Sigmoid colon (tissue), 7 donors: Measurements from ENCODE around the gene ZBTB8OS. TPM values are rescaled to one million over a fixed set of nuclear protein-coding genes. Genes with fewer than 3 reads are reported as not detected.
A peak's percentile ranks its signal among the peaks of the same experiment; 100 is the strongest.

Experiments used
- DNase-seq: peaks from one replicate; pipeline ENCODE4 v3.0.0-alpha.2; 2019
- H3K27ac ChIP-seq, 4 donors: fragments of 200-600 bp; sonication (generic); one replicate each; pipeline ENCODE4 v1.5.1; 2016 to 2019; ENCODE audit warnings: mild to moderate bottlenecking in 1 of 4
- H3K27me3 ChIP-seq, 3 donors: fragments of 200-600 bp; sonication (generic); one replicate each; pipeline ENCODE4 v1.5.1; 2019; ENCODE audit warnings: mild to moderate bottlenecking in 1 of 3
- H3K36me3 ChIP-seq, 4 donors: fragments of 200-600 bp; sonication (generic); one replicate each; pipeline ENCODE4 v1.5.1; 2016 to 2019
- H3K4me1 ChIP-seq, 4 donors: fragments of 200-600 bp; sonication (generic); one replicate each; pipeline ENCODE4 v1.5.1; 2017 to 2019
- H3K4me3 ChIP-seq, 4 donors: fragments of 200-600 bp; sonication (generic); one replicate each; pipeline ENCODE4 v1.5.1; 2017 to 2019; ENCODE audit warnings: mild to moderate bottlenecking in 2 of 4, moderate library complexity in 1 of 4
- H3K9me3 ChIP-seq, 4 donors: fragments of 200-600 bp in 3 of 4; sonication (generic) in 3 of 4; one replicate each; pipeline versions ENCODE4 v1.5.1 to v1.6.1; 2013 to 2019
- EP300 ChIP-seq, 4 donors: sonication (generic); formaldehyde crosslinking; IDR thresholded peaks; one replicate each; pipeline ENCODE4 v1.6.1; 2017; ENCODE audit warnings: antibody characterized with exemption in 4 of 4
- POLR2A ChIP-seq, 2 donors: fragments of 450-650 bp; IDR thresholded peaks; one replicate each; pipeline ENCODE4 v1.6.1; 2016; ENCODE audit warnings: antibody characterized with exemption in 2 of 2, mild to moderate bottlenecking in 2 of 2, moderate library complexity in 2 of 2
- POLR2AphosphoS5 ChIP-seq, 4 donors: sonication (generic); formaldehyde crosslinking; IDR thresholded peaks; one replicate each; pipeline ENCODE4 v1.6.1; 2017; ENCODE audit warnings: antibody characterized with exemption in 4 of 4
- WGBS, 2 donors: extraction: QIAGEN DNeasy Blood & Tissue Kit; methylation state at CpG; one replicate each; pipeline ENCODE4 v1.1.7; 2013; 5-methylcytosine and 5-hydroxymethylcytosine counted together
- intact Hi-C: fragments of 100-400 bp; cut with DNase I; formaldehyde crosslinking; loops from one replicate; pipeline ENCODE4 v1.15.1; 2023
- polyA plus RNA-seq, 3 donors: library from polyadenylated mRNA; stranded (reverse); fragments of 200-250 nt; gene quantifications; one replicate each; pipeline ENCODE4 v1.2.3, GENCODE V29; 2013
- total RNA-seq, 4 donors: library from RNA; depleted of rRNA; stranded (reverse); fragments of >200 nt; gene quantifications; one replicate each; pipeline ENCODE4 v1.1.0, GENCODE V29; 2016
- TF ChIP-seq, protein P1 (sequence below), 4 experiments: fragments of 450-650 bp in 3 of 4; fragments of 200-600 bp in 1 of 4; IDR thresholded peaks; one replicate each; pipeline ENCODE4 v1.5.1; 2016 to 2019; ENCODE audit warnings: antibody characterized with exemption in 4 of 4, mild to moderate bottlenecking in 3 of 4, moderate library complexity in 2 of 4
- donor health status: healthy with polysubstance abuse.
- donor health status: Bipolar disorder and iron deficiency.
- donor health status: healthy.

ZBTB8OS gene
- total and polyA plus RNA-seq, 7 donors, result 19.9 to 97.3 (median 40.3) TPM

DNA sequence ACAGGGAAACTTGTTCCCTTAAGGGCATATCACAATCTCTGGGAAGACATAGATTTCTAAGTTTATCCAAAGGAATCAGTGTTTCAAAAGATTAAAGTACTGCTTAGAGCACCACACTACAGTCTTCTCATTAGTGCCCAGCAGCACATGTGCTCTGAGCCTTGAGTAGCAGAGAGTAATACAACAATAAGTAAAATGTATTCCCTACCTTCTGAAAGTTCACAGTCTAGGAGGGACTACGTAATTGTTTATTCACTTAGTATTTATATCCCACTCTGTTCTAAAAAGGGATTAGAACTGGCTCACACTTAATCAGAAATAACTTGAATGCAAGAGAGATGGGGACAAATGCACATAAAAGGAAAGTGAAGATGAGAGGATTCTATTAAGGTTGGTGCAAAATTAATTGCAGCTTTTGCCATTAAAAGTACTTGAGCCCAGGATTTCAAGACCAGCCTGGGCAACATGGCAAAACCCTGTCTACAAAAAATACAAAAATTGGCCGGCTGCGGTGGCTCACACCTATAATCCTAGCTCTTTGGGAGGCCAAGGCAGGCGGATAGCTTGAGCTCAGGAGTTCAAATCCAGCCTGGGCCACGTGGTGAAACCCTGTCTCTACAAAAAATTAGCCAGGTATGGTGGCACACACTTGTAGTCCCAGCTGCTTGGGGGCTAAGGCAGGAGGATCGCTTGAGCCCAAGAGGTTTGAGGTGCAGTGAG, 43.3 kb upstream of the ZBTB8OS start:
- no peak overlapping the region for H3K4me3 ChIP-seq
- intact Hi-C loops, result no loop called here
- no peak for DNase-seq
- H3K9me3 ChIP-seq, result no peaks in the 10 kb centered on the region
- WGBS, 2 donors, result 93% methylated on average over 6 of the region's 6 CpGs
- peaks cover 0 to 47% (median 33%) of the 10 kb centered on the region in 4 donors for H3K4me1 ChIP-seq
- H3K27me3 ChIP-seq, result no peaks in the 10 kb centered on the region
- TF ChIP-seq EP300 (IDR thresholded peaks at IDR 0.05) (no peak), POLR2AphosphoS5 (IDR thresholded peaks at IDR 0.05) (peak in 2 of 4 donors; percentile 14 to 19)
- TF ChIP-seq, protein P1, sequence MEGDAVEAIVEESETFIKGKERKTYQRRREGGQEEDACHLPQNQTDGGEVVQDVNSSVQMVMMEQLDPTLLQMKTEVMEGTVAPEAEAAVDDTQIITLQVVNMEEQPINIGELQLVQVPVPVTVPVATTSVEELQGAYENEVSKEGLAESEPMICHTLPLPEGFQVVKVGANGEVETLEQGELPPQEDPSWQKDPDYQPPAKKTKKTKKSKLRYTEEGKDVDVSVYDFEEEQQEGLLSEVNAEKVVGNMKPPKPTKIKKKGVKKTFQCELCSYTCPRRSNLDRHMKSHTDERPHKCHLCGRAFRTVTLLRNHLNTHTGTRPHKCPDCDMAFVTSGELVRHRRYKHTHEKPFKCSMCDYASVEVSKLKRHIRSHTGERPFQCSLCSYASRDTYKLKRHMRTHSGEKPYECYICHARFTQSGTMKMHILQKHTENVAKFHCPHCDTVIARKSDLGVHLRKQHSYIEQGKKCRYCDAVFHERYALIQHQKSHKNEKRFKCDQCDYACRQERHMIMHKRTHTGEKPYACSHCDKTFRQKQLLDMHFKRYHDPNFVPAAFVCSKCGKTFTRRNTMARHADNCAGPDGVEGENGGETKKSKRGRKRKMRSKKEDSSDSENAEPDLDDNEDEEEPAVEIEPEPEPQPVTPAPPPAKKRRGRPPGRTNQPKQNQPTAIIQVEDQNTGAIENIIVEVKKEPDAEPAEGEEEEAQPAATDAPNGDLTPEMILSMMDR (IDR thresholded peaks at IDR 0.05), result no peak
- H3K27ac ChIP-seq, result peak overlapping the region; percentile 61 to 86 (median 72)
- peaks cover 0 to 15% (median 0%) of the 10 kb centered on the region in 4 donors for H3K36me3 ChIP-seq

DNA sequence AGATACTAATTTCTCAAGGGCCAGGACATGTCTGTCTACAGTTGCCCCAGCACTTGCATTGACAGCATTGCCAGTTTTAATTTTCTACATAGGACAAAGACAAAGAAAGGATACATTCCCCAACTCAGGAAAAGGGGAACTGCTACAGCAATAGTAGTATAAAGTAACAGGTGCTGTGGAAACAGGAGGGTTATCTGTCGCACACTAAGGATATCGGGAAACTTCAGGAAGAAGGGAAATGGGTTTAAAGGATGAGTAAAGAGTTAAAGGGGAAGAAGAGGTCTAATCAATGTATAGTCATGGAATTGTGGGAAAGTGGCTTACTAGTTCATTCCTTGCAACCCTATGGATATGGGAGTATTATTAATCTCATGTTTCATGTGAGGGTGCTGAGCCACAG, 36.0 kb upstream of the ZBTB8OS start:
- DNase-seq, result peak; percentile 5
- Histone ChIP-seq H3K4me1 (peaks cover 0 to 54% (median 36%) of the 10 kb centered on the region in 4 donors), H3K27ac (peak overlapping the region in 2 of 4 donors; percentile 64 to 78), H3K4me3 (no peak overlapping the region), H3K36me3 (peaks cover 0 to 42% (median 13%) of the 10 kb centered on the region in 4 donors), H3K27me3 (no peaks in the 10 kb centered on the region), H3K9me3 (no peaks in the 10 kb centered on the region)
- TF ChIP-seq POLR2A (IDR thresholded peaks at IDR 0.05) (no peak), POLR2AphosphoS5 (IDR thresholded peaks at IDR 0.05) (no peak), EP300 (IDR thresholded peaks at IDR 0.05) (no peak)
- TF ChIP-seq, protein P1 (IDR thresholded peaks at IDR 0.05), result no peak
- intact Hi-C loops, result no loop called here
- WGBS, 2 donors, result 96 to 97% methylated on average over 2 of the region's 2 CpGs

DNA sequence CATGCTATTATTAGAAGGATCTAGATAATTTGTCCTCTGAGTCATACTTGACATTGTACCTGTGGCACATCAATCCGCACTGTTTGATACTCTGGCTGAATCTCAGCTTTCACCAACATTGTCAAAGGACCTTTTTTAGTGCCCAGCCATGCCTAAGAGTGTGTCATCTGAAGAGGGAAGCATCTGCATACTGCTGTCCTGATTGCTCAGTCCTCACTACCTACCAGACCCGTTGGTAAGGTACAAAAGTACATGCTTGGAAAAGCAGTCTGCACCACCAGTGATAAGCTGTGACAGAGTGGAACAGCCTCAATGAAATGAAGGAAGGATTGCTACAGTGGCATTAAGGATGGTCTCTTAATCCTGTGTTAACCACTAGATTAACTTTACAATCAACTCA, 35.1 kb upstream of the ZBTB8OS start:
- intact Hi-C loops, result no loop called here
- no peak overlapping the region for H3K4me3 ChIP-seq
- 57 to 77% methylated on average over 2 of the region's 2 CpGs for WGBS, 2 donors
- H3K27ac ChIP-seq, result peak overlapping the region; percentile 64 to 78 (median 66)
- no peaks in the 10 kb centered on the region for H3K9me3 ChIP-seq
- H3K4me1 ChIP-seq, result peaks cover 0 to 55% (median 39%) of the 10 kb centered on the region in 4 donors
- H3K36me3 ChIP-seq, result peaks cover 7 to 51% (median 17%) of the 10 kb centered on the region in 4 donors
- DNase-seq, result peak; percentile 1
- TF ChIP-seq, protein P1 (IDR thresholded peaks at IDR 0.05), result no peak
- TF ChIP-seq POLR2A (IDR thresholded peaks at IDR 0.05) (no peak), EP300 (IDR thresholded peaks at IDR 0.05) (no peak), POLR2AphosphoS5 (IDR thresholded peaks at IDR 0.05) (no peak)
- no peaks in the 10 kb centered on the region for H3K27me3 ChIP-seq

DNA sequence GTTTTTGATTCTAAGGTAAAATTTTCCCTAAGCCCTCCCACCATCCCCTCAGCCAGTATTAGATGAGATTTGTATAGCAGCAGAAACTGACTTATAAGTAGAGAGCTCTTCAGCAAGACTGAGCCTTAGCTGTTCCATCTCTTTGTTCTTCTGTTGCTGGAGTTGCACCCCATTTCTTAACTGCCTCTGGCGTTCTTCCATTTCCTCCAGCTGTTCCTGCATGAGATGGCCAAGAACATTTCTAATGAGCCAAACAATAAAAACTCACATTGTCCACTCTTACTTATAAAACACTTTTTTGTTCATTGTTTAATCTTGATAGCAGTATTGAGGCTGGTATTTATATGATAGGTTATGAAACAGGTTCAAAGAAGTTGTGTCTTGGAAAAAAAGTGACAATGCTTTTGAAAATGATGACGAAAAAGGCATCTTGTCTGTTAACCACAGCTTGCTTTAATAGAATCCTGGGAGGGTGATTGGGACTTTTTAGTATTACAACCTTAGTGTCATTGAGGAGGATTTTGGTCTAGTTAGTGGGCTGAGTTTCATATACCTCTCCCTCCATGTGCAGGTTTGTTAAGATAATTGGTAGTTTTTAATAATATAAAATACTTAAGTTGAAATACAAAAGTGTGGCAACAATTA, 33.9 kb upstream of the ZBTB8OS start:
- Histone ChIP-seq H3K27me3 (no peaks in the 10 kb centered on the region), H3K9me3 (no peaks in the 10 kb centered on the region), H3K4me3 (no peak overlapping the region), H3K27ac (peak overlapping the region; percentile 64 to 78 (median 66)), H3K4me1 (peaks cover 0 to 55% (median 39%) of the 10 kb centered on the region in 4 donors), H3K36me3 (peaks cover 7 to 58% (median 18%) of the 10 kb centered on the region in 4 donors)
- peak; percentile 86 for DNase-seq
- 8 to 44% methylated on average over 2 of the region's 2 CpGs for WGBS, 2 donors
- no peak for TF ChIP-seq POLR2A (IDR thresholded peaks at IDR 0.05)
- TF ChIP-seq, protein P1 (IDR thresholded peaks at IDR 0.05), result no peak
- no peak for TF ChIP-seq EP300 (IDR thresholded peaks at IDR 0.05)
- peak; percentile 31 to 67 (median 50) for TF ChIP-seq POLR2AphosphoS5 (IDR thresholded peaks at IDR 0.05)
- intact Hi-C loops, result no loop called here
